Measurements from ENCODE around the gene KIF5A.
"Not testable (repeated sequence)": the region's sequence is repeated elsewhere in the genome, so short reads cannot be mapped to it uniquely, and the experiment has no call there.

KIF5A gene

GRCh38 chr12:57616383-57617101, 66.7 kb downstream of the KIF5A start:
- TF ChIP-seq, protein P1, sequence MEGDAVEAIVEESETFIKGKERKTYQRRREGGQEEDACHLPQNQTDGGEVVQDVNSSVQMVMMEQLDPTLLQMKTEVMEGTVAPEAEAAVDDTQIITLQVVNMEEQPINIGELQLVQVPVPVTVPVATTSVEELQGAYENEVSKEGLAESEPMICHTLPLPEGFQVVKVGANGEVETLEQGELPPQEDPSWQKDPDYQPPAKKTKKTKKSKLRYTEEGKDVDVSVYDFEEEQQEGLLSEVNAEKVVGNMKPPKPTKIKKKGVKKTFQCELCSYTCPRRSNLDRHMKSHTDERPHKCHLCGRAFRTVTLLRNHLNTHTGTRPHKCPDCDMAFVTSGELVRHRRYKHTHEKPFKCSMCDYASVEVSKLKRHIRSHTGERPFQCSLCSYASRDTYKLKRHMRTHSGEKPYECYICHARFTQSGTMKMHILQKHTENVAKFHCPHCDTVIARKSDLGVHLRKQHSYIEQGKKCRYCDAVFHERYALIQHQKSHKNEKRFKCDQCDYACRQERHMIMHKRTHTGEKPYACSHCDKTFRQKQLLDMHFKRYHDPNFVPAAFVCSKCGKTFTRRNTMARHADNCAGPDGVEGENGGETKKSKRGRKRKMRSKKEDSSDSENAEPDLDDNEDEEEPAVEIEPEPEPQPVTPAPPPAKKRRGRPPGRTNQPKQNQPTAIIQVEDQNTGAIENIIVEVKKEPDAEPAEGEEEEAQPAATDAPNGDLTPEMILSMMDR (conservative IDR thresholded peaks at IDR 0.05; ENCODE audit: control insufficient read depth, insufficient read depth, low read depth, low read length): no peak
- H3K4me3 ChIP-seq (ENCODE audit: control insufficient read depth, low read depth, low read length): no peak overlapping the region
- peak; percentile 88 for DNase-seq (ENCODE audit: low read depth)

- TF ChIP-seq, protein P1 (conservative IDR thresholded peaks at IDR 0.05; ENCODE audit: control insufficient read depth, insufficient read depth, low read depth, low read length): no peak
- no peak for DNase-seq (ENCODE audit: low read depth)
- H3K4me3 ChIP-seq (ENCODE audit: control insufficient read depth, low read depth, low read length): no peak overlapping the region
Measured at GRCh38 chr12:57617942-57618341, 68.1 kb downstream of the KIF5A start.

GRCh38 chr12:57618431-57618830, 68.6 kb downstream of the KIF5A start:
- DNase-seq (ENCODE audit: low read depth): not testable (repeated sequence)

GRCh38 chr12:57618966-57619433, 69.2 kb downstream of the KIF5A start:
- TF ChIP-seq, protein P1 (conservative IDR thresholded peaks at IDR 0.05; ENCODE audit: control insufficient read depth, insufficient read depth, low read depth, low read length): no peak
- no peak for DNase-seq (ENCODE audit: low read depth)

More at GRCh38 chr12:57618431-57618830, 68.6 kb downstream of the KIF5A start:
- not testable (repeated sequence) for H3K4me3 ChIP-seq (ENCODE audit: control insufficient read depth, low read depth, low read length)

GRCh38 chr12:57619434-57620244, 69.8 kb downstream of the KIF5A start:
- no peak overlapping the region for H3K4me3 ChIP-seq (ENCODE audit: control insufficient read depth, low read depth, low read length)
- TF ChIP-seq, protein P1 (conservative IDR thresholded peaks at IDR 0.05; ENCODE audit: control insufficient read depth, insufficient read depth, low read depth, low read length): no peak
- no peak for DNase-seq (ENCODE audit: low read depth)

More at GRCh38 chr12:57618966-57619433, 69.2 kb downstream of the KIF5A start:
- H3K4me3 ChIP-seq (ENCODE audit: control insufficient read depth, low read depth, low read length): no peak overlapping the region

- TF ChIP-seq, protein P1 (conservative IDR thresholded peaks at IDR 0.05; ENCODE audit: control insufficient read depth, insufficient read depth, low read depth, low read length): no peak
- DNase-seq (ENCODE audit: low read depth): no peak
- H3K4me3 ChIP-seq (ENCODE audit: control insufficient read depth, low read depth, low read length): no peak overlapping the region
Measured at GRCh38 chr12:57620245-57620935, 70.5 kb downstream of the KIF5A start.

All from fibroblast of mammary gland (primary cell).